ENCODE results near the gene NHLRC3. TPM values are rescaled to one million over a fixed set of nuclear protein-coding genes. Genes with fewer than 3 reads are reported as not detected.

The NHLRC3 gene
- total and polyA plus RNA-seq, 2 of the 8 experiments (the other 6 are each of a cell fraction or from before 2014, with no cell fraction given) = 13.1 to 16.9 TPM

DNA sequence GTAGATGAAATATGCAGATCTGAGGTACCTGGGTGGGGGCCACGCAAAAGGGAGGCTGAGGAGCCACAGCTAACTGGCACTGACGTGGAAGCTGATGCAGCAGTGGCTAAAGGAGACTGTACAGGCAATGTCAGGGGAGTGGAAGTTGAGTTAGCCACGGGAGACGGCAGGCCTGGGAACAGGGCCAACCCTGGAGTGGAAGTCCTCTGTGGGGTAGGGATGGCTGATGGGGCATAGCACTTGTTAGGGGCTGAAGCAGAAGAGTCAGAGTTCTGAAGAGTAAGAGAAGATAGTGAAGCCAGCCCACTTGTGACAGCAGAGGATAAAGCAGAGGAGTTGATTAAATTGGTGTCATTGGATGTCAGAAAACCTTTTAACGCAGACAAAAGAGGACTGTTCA, 24.8 kb upstream of the NHLRC3 start (continued):
- TF ChIP-seq, protein P1, sequence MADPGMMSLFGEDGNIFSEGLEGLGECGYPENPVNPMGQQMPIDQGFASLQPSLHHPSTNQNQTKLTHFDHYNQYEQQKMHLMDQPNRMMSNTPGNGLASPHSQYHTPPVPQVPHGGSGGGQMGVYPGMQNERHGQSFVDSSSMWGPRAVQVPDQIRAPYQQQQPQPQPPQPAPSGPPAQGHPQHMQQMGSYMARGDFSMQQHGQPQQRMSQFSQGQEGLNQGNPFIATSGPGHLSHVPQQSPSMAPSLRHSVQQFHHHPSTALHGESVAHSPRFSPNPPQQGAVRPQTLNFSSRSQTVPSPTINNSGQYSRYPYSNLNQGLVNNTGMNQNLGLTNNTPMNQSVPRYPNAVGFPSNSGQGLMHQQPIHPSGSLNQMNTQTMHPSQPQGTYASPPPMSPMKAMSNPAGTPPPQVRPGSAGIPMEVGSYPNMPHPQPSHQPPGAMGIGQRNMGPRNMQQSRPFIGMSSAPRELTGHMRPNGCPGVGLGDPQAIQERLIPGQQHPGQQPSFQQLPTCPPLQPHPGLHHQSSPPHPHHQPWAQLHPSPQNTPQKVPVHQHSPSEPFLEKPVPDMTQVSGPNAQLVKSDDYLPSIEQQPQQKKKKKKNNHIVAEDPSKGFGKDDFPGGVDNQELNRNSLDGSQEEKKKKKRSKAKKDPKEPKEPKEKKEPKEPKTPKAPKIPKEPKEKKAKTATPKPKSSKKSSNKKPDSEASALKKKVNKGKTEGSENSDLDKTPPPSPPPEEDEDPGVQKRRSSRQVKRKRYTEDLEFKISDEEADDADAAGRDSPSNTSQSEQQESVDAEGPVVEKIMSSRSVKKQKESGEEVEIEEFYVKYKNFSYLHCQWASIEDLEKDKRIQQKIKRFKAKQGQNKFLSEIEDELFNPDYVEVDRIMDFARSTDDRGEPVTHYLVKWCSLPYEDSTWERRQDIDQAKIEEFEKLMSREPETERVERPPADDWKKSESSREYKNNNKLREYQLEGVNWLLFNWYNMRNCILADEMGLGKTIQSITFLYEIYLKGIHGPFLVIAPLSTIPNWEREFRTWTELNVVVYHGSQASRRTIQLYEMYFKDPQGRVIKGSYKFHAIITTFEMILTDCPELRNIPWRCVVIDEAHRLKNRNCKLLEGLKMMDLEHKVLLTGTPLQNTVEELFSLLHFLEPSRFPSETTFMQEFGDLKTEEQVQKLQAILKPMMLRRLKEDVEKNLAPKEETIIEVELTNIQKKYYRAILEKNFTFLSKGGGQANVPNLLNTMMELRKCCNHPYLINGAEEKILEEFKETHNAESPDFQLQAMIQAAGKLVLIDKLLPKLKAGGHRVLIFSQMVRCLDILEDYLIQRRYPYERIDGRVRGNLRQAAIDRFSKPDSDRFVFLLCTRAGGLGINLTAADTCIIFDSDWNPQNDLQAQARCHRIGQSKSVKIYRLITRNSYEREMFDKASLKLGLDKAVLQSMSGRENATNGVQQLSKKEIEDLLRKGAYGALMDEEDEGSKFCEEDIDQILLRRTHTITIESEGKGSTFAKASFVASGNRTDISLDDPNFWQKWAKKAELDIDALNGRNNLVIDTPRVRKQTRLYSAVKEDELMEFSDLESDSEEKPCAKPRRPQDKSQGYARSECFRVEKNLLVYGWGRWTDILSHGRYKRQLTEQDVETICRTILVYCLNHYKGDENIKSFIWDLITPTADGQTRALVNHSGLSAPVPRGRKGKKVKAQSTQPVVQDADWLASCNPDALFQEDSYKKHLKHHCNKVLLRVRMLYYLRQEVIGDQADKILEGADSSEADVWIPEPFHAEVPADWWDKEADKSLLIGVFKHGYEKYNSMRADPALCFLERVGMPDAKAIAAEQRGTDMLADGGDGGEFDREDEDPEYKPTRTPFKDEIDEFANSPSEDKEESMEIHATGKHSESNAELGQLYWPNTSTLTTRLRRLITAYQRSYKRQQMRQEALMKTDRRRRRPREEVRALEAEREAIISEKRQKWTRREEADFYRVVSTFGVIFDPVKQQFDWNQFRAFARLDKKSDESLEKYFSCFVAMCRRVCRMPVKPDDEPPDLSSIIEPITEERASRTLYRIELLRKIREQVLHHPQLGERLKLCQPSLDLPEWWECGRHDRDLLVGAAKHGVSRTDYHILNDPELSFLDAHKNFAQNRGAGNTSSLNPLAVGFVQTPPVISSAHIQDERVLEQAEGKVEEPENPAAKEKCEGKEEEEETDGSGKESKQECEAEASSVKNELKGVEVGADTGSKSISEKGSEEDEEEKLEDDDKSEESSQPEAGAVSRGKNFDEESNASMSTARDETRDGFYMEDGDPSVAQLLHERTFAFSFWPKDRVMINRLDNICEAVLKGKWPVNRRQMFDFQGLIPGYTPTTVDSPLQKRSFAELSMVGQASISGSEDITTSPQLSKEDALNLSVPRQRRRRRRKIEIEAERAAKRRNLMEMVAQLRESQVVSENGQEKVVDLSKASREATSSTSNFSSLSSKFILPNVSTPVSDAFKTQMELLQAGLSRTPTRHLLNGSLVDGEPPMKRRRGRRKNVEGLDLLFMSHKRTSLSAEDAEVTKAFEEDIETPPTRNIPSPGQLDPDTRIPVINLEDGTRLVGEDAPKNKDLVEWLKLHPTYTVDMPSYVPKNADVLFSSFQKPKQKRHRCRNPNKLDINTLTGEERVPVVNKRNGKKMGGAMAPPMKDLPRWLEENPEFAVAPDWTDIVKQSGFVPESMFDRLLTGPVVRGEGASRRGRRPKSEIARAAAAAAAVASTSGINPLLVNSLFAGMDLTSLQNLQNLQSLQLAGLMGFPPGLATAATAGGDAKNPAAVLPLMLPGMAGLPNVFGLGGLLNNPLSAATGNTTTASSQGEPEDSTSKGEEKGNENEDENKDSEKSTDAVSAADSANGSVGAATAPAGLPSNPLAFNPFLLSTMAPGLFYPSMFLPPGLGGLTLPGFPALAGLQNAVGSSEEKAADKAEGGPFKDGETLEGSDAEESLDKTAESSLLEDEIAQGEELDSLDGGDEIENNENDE (IDR thresholded peaks at IDR 0.05; ENCODE audit: insufficient replicate concordance, low read length) = no peak
